Activated T-helper 9 cell treated with anti-CD3 and anti-CD28 coated beads, Interleukin-2, amount 50 U/mL, for 16 hours (primary cell): ENCODE measurements around the gene MSRB1.
"Not testable (repeated sequence)": the region's sequence is repeated elsewhere in the genome, so short reads cannot be mapped to it uniquely, and the experiment has no call there.

Source experiments
- DNase-seq: peaks from one replicate; pipeline ENCODE4 v3.0.0-alpha.2; 2020; ENCODE audit warnings: low read depth

Gene MSRB1

GRCh38 chr16:1960665-1961630, 17.9 kb upstream of the MSRB1 start:
- no peak for DNase-seq

GRCh38 chr16:1959269-1960039, 16.5 kb upstream of the MSRB1 start, which contains the start of gene NDUFB10:
NDUFB10 (plus strand) TSS chr16:1959538; CDS start chr16:1959625, 87 bp downstream.
- peak; percentile 89 for DNase-seq

GRCh38 chr16:1958715-1959268, 15.8 kb upstream of the MSRB1 start:
- DNase-seq = no peak

- not testable (repeated sequence) for DNase-seq
Measured at GRCh38 chr16:1958143-1958491, 15.1 kb upstream of the MSRB1 start.

- DNase-seq = not testable (repeated sequence)
Measured at GRCh38 chr16:1957434-1958142, 14.6 kb upstream of the MSRB1 start.

GRCh38 chr16:1953734-1954133, 10.7 kb upstream of the MSRB1 start:
- DNase-seq = no peak

- no peak for DNase-seq
Measured at GRCh38 chr16:1950559-1950958, 7.6 kb upstream of the MSRB1 start.

- DNase-seq = no peak
Measured at GRCh38 chr16:1950047-1950446, 7.0 kb upstream of the MSRB1 start.

GRCh38 chr16:1949507-1949906, 6.5 kb upstream of the MSRB1 start:
- DNase-seq = no peak

GRCh38 chr16:1947369-1947670, 4.3 kb upstream of the MSRB1 start:
- no peak for DNase-seq

- no peak for DNase-seq
Measured at GRCh38 chr16:1946495-1947368, 3.7 kb upstream of the MSRB1 start.

- DNase-seq = no peak
Measured at GRCh38 chr16:1945559-1946391, 2.8 kb upstream of the MSRB1 start.

- DNase-seq = no peak
Measured at GRCh38 chr16:1944612-1945199, 1.7 kb upstream of the MSRB1 start.

GRCh38 chr16:1942047-1942809, 771 bp downstream of the MSRB1 start:
- DNase-seq = no peak

- DNase-seq = no peak
Measured at GRCh38 chr16:1941162-1942046, 1.6 kb downstream of the MSRB1 start.

- DNase-seq = no peak
Measured at GRCh38 chr16:1940273-1941161, 2.5 kb downstream of the MSRB1 start.

GRCh38 chr16:1939833-1940232, 3.2 kb downstream of the MSRB1 start:
- DNase-seq = not testable (repeated sequence)
